Stimulated activated CD4-positive, alpha-beta T cell treated with anti-CD3 and anti-CD28 coated beads, TNF-alpha, amount 100 ng/mL, for 24 hours (primary cell): ENCODE data around the gene APOL3.
"Not testable (repeated sequence)": the region's sequence is repeated elsewhere in the genome, so short reads cannot be mapped to it uniquely, and the experiment has no call there.

Experiments used
- DNase-seq, 3 experiments: peaks; one replicate each; pipeline ENCODE4 v3.0.0-alpha.2; 2020; ENCODE audit warnings: low read depth in 3 of 3

APOL3 gene

GRCh38 chr22:36134182-36134581 is 26.4 kb downstream of the APOL3 start:
- DNase-seq: no peak

- no peak for DNase-seq
These were observed 28.6 kb downstream of the APOL3 start for GRCh38 chr22:36131907-36132306.

- DNase-seq: no peak
These were observed 30.8 kb downstream of the APOL3 start for GRCh38 chr22:36129486-36130388.

- no peak for DNase-seq
These were observed 31.5 kb downstream of the APOL3 start for GRCh38 chr22:36129071-36129470.

- DNase-seq: no peak
These were observed 34.5 kb downstream of the APOL3 start for GRCh38 chr22:36125994-36126531.

GRCh38 chr22:36125434-36125833 is 35.1 kb downstream of the APOL3 start:
- DNase-seq: no peak

GRCh38 chr22:36124666-36125065 is 35.9 kb downstream of the APOL3 start:
- no peak for DNase-seq

GRCh38 chr22:36123673-36124630 is 36.6 kb downstream of the APOL3 start:
- DNase-seq: peak; percentile 80 to 92 (median 83)

- not testable (repeated sequence) for DNase-seq
These were observed 39.8 kb downstream of the APOL3 start for GRCh38 chr22:36120621-36121351.

- DNase-seq: no peak
These were observed 43.5 kb downstream of the APOL3 start for GRCh38 chr22:36117053-36117554.

- no peak for DNase-seq
These were observed 44.4 kb downstream of the APOL3 start for GRCh38 chr22:36116127-36116526.

GRCh38 chr22:36113121-36113520 is 47.4 kb downstream of the APOL3 start:
- DNase-seq: no peak

- no peak for DNase-seq
These were observed 49.2 kb downstream of the APOL3 start for GRCh38 chr22:36111316-36111715.

GRCh38 chr22:36110306-36110881 is 50.2 kb downstream of the APOL3 start:
- no peak for DNase-seq

GRCh38 chr22:36107436-36107835 is 53.1 kb downstream of the APOL3 start:
- no peak for DNase-seq

- no peak for DNase-seq
These were observed 53.6 kb downstream of the APOL3 start for GRCh38 chr22:36106910-36107309.

GRCh38 chr22:36104988-36105387 is 55.6 kb downstream of the APOL3 start:
- no peak for DNase-seq

- no peak for DNase-seq
These were observed 56.1 kb downstream of the APOL3 start for GRCh38 chr22:36104435-36104834.

GRCh38 chr22:36103891-36104290 is 56.7 kb downstream of the APOL3 start:
- no peak for DNase-seq

- DNase-seq: no peak
These were observed 57.6 kb downstream of the APOL3 start for GRCh38 chr22:36102995-36103394.

- no peak for DNase-seq
These were observed 58.8 kb downstream of the APOL3 start for GRCh38 chr22:36101756-36102155.
